GM19468 (cell line): ENCODE data around the gene OR51A7.
"Not testable (repeated sequence)": the region's sequence is repeated elsewhere in the genome, so short reads cannot be mapped to it uniquely, and the experiment has no call there.

Experiments
- ATAC-seq: cut with Tn5 transposase; IDR thresholded peaks from one replicate; pipeline ENCODE4 v1.9.1; 2021; ENCODE audit warnings: mild to moderate bottlenecking, moderate library complexity, moderate number of reproducible peaks; ENCODE audit not compliant: unreplicated experiment; ENCODE audit errors: extremely low read depth

The OR51A7 gene

GRCh38 chr11:4936745-4937144, 33.2 kb downstream of the OR51A7 start:
- ATAC-seq = no peak

- ATAC-seq = no peak
These were observed 43.9 kb downstream of the OR51A7 start, which contains the start of gene OR51A4 for GRCh38 chr11:4947505-4947904. Gene OR51A4, minus strand, starts transcription at chr11:4947605. Its CDS starts 505 bp downstream, at chr11:4947100.

DNA sequence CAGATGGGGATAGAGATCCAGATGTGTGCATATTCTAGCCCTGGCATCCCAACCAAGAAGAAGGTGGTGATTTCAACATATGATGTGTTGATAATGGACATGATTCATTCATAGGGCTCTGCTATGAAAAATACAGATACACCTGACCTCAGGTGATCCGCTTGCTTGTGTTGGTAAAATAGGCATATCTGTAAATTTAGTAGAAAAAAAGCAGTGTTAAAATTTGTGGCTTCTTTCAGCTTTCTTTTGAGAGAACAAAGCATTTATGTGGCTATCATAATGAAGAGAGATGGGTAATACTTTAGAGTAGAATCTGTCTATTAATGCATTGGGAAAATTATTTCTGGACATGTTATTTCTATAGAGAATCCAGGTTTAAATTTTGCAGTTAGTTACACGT, 52.0 kb downstream of the OR51A7 start, which contains the start of gene OR51A2:
TSS of gene OR51A2 (minus strand) at position 101 of the 400 bp plus-strand sequence. CDS start at position 101, 0 bp downstream.
- ATAC-seq = not testable (repeated sequence)

- ATAC-seq = no peak
These were observed 53.8 kb downstream of the OR51A7 start for GRCh38 chr11:4957396-4957795.
